ENCODE measurements around the gene DENND1A. TPM values are rescaled to one million over a fixed set of nuclear protein-coding genes. Genes with fewer than 3 reads are reported as not detected.
"Not testable (repeated sequence)": the region's sequence is repeated elsewhere in the genome, so short reads cannot be mapped to it uniquely, and the experiment has no call there.

DENND1A gene
- total RNA-seq, 2 experiments from 2014 or later: 18.5 to 20.1 TPM

DNA sequence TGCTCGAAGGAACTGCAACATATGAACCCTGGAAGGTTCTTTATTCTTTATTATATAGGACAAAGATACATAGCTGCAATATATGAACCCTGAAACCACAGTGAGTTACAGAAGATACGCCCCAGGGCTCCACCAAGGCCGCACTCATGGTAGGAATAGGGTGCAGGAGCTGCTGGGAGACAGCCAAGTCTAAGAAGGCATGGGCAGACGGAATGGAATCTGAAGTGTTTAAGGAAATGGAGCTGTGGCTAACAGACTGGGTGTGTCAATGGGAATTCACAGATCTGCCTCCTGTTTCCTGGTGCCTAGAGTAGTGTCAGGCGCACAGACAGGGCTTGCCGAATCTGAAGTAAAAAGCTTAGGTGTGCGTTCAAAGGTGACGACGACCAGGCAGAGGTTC is 286.4 kb downstream of the DENND1A start:
- ChIA-PET CTCF (no interaction called here), POLR2A (no interaction called here)

DNA sequence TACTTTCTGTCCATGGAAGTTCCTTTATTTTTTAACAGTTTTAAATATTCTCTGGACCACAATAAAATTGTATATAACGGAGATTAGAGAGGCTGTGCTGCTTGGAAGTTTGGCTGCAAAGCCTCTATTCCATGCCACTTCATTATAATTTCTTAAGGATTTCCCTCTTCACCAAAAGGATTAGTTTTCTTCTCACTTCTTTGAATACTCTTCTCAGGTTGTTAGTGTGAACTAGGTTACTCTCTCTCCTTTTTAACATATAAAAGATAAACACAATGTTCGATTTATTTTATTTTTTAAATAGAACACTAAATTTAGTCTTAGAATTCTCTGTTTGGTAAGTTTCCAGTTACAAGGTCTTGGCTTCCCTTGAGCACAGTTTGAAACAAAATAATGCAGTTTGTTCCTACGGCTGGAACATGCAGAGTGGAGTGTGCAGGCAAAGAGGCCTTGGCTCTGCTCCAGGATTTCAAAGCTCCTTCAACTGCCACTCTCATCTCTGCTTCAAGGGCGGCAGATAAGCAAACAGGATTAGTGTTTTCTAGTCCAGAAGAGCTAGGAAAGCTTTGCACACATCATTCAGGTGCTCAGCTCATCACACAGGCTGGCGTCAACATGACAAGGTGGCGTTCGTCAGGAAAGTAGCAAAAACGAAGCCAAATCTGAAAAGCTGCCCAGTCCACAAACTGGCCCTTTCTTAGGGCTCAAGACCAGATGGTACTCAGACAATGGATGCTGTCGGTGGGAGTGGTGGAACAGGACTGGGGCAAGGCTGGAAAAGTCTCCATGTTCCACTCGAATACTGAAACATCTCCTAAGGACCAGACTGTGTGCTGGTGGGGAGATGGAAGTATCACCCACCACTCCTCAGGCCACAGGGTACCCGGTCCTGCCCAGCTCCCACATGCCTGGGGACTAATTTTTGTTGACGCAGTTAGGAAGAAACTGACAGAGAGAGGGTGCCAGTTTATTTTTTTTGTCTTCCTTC is 287.3 kb downstream of the DENND1A start:
- ChIA-PET CTCF (no interaction called here), POLR2A (no interaction called here)

- POLR2A ChIA-PET: no interaction called here
- CTCF ChIA-PET: no interaction called here
Measured at GRCh38 chr9:123640792-123641222, 289.1 kb downstream of the DENND1A start.

DNA sequence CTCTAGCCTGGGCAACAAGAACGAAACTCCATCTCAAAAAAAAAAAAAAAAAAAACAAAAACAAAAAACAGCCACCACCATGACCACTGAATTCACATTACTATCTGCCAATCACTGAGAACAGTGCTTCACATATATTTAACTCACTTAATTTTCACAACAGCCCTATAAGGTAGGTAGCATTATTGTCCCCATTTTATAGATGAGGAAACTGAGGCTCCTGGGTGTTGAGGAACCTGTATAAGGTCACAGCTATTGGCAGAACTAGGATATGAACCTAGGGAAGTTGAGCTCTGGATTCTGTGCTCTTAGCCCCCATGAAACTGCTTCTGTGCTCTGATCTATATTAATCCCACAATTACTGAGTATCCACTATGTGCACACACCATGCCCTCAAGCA is 290.2 kb downstream of the DENND1A start:
- CTCF ChIA-PET: interaction anchor here (0.6 kb wide), 2 partner anchors 256 to 680 kb away, joined by 3 read pairs; no protein-coding TSS in a partner anchor
- POLR2A ChIA-PET: no interaction called here

DNA sequence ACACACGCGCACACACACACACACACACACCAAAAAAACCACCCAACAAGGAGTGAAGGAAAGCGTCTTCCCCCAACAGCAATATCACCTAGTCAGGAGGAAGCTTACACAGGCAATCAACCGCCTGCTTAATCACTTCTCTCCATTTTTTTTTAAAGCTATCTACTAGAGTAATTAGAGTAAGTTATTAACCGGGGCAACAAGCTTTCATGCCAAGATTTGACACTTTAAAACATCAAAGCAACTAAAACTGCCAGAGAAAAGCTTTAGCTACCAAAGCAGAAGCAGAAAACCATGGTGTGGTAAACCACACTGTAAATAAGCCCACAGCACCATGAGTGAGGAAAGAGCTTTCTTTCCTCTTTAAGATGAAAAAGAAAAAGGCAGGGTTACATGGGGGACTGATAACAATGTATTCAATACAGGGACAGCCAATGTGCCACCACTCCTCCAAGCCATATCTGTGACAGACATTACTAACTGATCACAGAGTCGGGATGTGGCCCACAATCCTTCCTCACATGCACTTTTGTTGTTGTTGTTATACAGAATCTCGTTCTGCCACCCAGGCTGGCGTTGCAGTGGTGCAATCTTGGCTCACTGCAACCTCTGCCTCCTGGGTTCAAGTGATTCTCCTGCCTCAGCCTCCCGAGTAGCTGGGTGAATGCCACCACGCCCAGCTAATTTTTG is 291.8 kb downstream of the DENND1A start:
- ChIA-PET CTCF (interaction anchor here (1.3 kb wide), 1 partner anchor 9 kb away, joined by 3 read pairs; no protein-coding TSS in a partner anchor), POLR2A (interaction anchor here (0.6 kb wide), 2 partner anchors 110 to 320 kb away, joined by 3 to 4 read pairs; no protein-coding TSS in a partner anchor)

- POLR2A ChIA-PET: no interaction called here
- CTCF ChIA-PET: interaction anchor here (1.3 kb wide), 1 partner anchor 10 kb away, joined by 3 read pairs; no protein-coding TSS in a partner anchor
Measured at GRCh38 chr9:123637606-123637944, 292.4 kb downstream of the DENND1A start.

DNA sequence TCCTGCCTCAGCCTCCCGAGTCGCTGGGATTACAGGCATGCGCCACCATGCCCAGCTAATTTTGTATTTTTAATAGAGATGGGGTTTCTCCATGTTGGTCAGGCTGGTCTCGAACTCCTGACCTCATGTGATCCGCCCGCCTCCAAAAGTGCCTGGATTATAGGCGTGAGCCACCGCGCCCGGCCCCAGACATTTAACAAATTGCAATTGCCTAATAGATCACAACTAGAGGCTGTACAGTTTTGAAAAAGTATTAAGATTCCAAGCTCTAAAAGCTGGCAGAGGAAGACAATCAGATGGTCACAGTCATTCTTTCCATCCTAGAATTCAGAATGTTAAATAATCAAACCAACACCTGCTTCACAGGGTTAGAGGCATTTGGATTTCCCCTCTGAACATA is 293.1 kb downstream of the DENND1A start:
- POLR2A ChIA-PET, CTCF ChIA-PET: not testable (repeated sequence)

- CTCF ChIA-PET: no interaction called here
- POLR2A ChIA-PET: no interaction called here
Measured at GRCh38 chr9:123631862-123632261, 298.1 kb downstream of the DENND1A start.

GRCh38 chr9:123630233-123630632 is 299.7 kb downstream of the DENND1A start:
- ChIA-PET CTCF (no interaction called here), POLR2A (no interaction called here)

- CTCF ChIA-PET: no interaction called here
- POLR2A ChIA-PET: no interaction called here
Measured at GRCh38 chr9:123629531-123629930, 300.4 kb downstream of the DENND1A start.

DNA sequence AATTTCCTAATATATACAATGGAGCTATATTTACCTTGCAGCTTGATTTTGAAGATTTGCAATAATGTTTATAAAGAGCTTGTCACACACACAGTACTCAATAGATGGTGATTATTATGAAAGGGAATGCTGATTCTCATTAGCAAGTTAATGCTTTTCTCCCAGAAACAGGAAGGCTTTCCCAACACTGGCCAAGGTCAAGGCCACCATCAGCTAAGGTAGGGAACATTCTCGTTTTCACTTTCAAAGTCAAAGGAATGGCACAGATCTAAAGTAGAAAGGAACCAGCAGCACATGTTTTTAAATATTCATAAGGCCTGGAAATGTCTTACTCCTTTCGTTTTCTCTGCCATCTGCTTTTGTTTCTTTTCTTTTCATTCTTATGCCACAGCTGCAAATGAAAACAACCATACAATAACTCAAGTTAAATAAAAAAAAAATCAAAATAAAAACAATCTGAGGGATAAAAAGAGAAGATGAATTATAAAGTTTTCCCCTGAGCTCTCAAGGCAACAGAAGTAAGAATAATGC is 307.1 kb downstream of the DENND1A start:
- ChIA-PET POLR2A (no interaction called here), CTCF (no interaction called here)

- CTCF ChIA-PET: no interaction called here
- POLR2A ChIA-PET: no interaction called here
Measured at GRCh38 chr9:123620239-123620638, 309.7 kb downstream of the DENND1A start.

DNA sequence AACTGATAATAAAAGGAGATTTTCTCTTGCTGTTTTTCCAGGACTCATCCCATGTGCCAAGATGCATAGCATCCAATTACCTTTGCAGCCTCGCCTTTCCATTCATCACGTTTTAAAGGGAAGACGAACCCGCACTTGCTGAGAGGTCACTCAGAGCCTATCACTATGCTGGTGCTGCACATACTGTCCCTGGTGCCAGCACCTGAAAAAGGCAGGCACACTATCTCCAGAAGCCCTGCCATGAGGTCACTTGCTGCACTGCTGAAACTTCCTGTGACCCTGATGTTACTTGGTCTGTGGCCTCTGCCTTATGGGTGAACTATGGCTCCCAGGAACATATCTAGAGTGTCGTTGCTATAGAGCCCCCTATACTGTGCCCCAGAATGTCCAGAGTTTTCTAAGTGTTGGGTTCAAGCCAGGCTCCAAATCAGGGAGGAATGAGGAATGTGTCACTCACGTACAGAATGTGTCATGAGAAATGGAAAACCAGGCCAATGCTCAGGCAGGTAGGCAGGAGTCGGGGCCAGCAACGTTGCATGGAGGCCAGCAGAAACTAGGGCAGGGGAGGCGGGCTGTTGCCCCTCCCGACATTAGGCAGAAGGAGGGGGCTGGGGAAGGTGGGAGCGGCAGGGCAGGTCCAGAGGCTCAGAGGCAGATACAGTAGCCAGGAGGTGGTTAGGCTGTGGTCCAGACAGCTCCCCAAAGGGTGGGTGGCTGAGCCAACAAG is 311.8 kb downstream of the DENND1A start:
- POLR2A ChIA-PET: no interaction called here
- CTCF ChIA-PET: no interaction called here

GRCh38 chr9:123617286-123617685 is 312.6 kb downstream of the DENND1A start:
- ChIA-PET CTCF (no interaction called here), POLR2A (no interaction called here)

DNA sequence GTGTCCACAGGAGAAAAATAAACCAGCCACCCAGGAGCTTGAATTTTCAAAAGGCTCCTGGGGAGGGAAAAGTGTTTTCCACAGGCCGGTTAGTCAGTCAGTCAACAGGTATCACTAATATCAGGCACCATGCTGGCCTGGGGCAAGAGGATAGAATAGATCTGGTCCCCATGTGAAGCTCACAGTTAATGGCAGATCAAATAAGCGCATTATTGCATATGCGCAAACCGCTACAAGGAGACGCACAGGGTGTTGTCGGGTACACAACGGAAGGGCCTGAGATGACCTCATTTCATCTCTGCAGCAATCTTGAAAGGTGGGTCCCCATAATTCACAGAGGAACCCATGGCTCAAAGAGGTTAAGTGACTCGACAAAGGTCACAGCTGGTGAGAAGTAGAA is 313.2 kb downstream of the DENND1A start:
- POLR2A ChIA-PET: no interaction called here
- CTCF ChIA-PET: no interaction called here

DNA sequence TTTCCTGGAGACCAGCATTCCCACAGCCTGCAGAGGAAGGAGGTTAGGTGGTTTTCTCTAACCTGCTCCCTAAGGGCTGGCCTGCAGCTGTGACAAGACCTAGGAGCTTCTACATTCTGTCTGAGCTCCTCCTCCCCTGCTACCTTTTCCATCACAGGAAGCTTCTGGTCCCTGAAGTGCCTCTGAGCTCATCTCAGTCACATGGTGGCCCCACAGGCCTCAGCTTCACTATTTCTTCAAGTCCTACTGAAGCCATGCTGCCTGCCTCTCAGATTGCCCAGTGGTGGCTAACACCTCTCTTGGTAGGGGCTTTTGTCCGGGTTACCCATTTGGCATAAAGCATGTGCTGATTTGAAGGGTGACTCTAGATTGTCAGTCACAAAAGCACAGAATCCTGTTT is 314.5 kb downstream of the DENND1A start:
- ChIA-PET POLR2A (interaction anchor here (0.6 kb wide), 1 partner anchor 163 kb away, joined by 4 read pairs; no protein-coding TSS in a partner anchor), CTCF (no interaction called here)

- ChIA-PET POLR2A (interaction anchor here (0.6 kb wide), 1 partner anchor 163 kb away, joined by 4 read pairs; no protein-coding TSS in a partner anchor), CTCF (no interaction called here)
Measured at GRCh38 chr9:123614306-123615263, 315.3 kb downstream of the DENND1A start.

- POLR2A ChIA-PET: no interaction called here
- CTCF ChIA-PET: no interaction called here
Measured at GRCh38 chr9:123611226-123611625, 318.7 kb downstream of the DENND1A start.

- ChIA-PET POLR2A (no interaction called here), CTCF (no interaction called here)
Measured at GRCh38 chr9:123609844-123610243, 320.1 kb downstream of the DENND1A start.
